Measurements from ENCODE around the gene ZNF14.
"Not testable (repeated sequence)": the region's sequence is repeated elsewhere in the genome, so short reads cannot be mapped to it uniquely, and the experiment has no call there.

Gene ZNF14

GRCh38 chr19:19746286-19747213 lies 13.6 kb upstream of the ZNF14 start:
- DNase-seq, result no peak

GRCh38 chr19:19745496-19746285 lies 12.8 kb upstream of the ZNF14 start:
- no peak for DNase-seq

- DNase-seq, result no peak
These were observed 11.7 kb upstream of the ZNF14 start for GRCh38 chr19:19744641-19745040.

GRCh38 chr19:19743921-19744320 lies 11.0 kb upstream of the ZNF14 start:
- not testable (repeated sequence) for DNase-seq

GRCh38 chr19:19743176-19743575 lies 10.3 kb upstream of the ZNF14 start:
- no peak for DNase-seq

- DNase-seq, result no peak
These were observed 9.9 kb upstream of the ZNF14 start for GRCh38 chr19:19742773-19743172.

- DNase-seq, result no peak
These were observed 8.3 kb upstream of the ZNF14 start for GRCh38 chr19:19741184-19741583.

GRCh38 chr19:19740755-19741154 lies 7.8 kb upstream of the ZNF14 start:
- no peak for DNase-seq

GRCh38 chr19:19738564-19738963 lies 5.7 kb upstream of the ZNF14 start:
- no peak for DNase-seq

GRCh38 chr19:19737559-19738332 lies 4.8 kb upstream of the ZNF14 start:
- DNase-seq, result no peak

- no peak for DNase-seq
These were observed 11.0 kb downstream of the ZNF14 start for GRCh38 chr19:19721896-19722295.

- DNase-seq, result no peak
These were observed 13.1 kb downstream of the ZNF14 start for GRCh38 chr19:19719798-19720197.

- no peak for DNase-seq
These were observed 20.7 kb downstream of the ZNF14 start for GRCh38 chr19:19711934-19712828.

GRCh38 chr19:19711306-19711933 lies 21.5 kb downstream of the ZNF14 start:
- DNase-seq, result no peak

GRCh38 chr19:19710506-19710905 lies 22.4 kb downstream of the ZNF14 start:
- no peak for DNase-seq

- no peak for DNase-seq
These were observed 28.1 kb downstream of the ZNF14 start for GRCh38 chr19:19704836-19705235.

- not testable (repeated sequence) for DNase-seq
These were observed 32.4 kb downstream of the ZNF14 start for GRCh38 chr19:19700493-19700892.

GRCh38 chr19:19697589-19697988 lies 35.3 kb downstream of the ZNF14 start:
- no peak for DNase-seq

- no peak for DNase-seq
These were observed 36.5 kb downstream of the ZNF14 start for GRCh38 chr19:19696386-19696785.

GRCh38 chr19:19691683-19692082 lies 41.2 kb downstream of the ZNF14 start:
- DNase-seq, result no peak

- not testable (repeated sequence) for DNase-seq
These were observed 43.9 kb downstream of the ZNF14 start for GRCh38 chr19:19689023-19689422.

GRCh38 chr19:19687090-19687489 lies 45.8 kb downstream of the ZNF14 start:
- DNase-seq, result no peak

All from stimulated activated CD4-positive, alpha-beta T cell treated with anti-CD3 and anti-CD28 coated beads, Interleukin-4, amount 100 ng/mL, for 1 hour (primary cell).